T-helper 17 cell (primary cell): ENCODE measurements around the gene C16orf82. TPM values are rescaled to one million over a fixed set of nuclear protein-coding genes. Genes with fewer than 3 reads are reported as not detected.

Experiments used
- ATAC-seq: fragments of 150-1000 bp; cut with Tn5 transposase; 2 replicates; pipeline ENCODE4 v1.10.0; 2021; ENCODE audit warnings: mild to moderate bottlenecking, moderate library complexity
- DNase-seq, 3 donors: peaks; one replicate each; pipeline versions ENCODE4 v3.0.0 to v3.0.0-alpha.2; 2020 to 2021
- H3K9me3 ChIP-seq: one replicate; pipeline ENCODE4 v1.7.0; 2013; ENCODE audit warnings: low read length, mild to moderate bottlenecking; ENCODE audit not compliant: control insufficient read depth, poor library complexity, severe bottlenecking
- H3K27ac Mint-ChIP-seq: one replicate; pipeline ENCODE4 v1.8.0; 2022; ENCODE audit warnings: mild to moderate bottlenecking, moderate library complexity, mixed read lengths
- H3K27me3 Mint-ChIP-seq: one replicate; pipeline ENCODE4 v1.8.0; 2022; ENCODE audit warnings: mixed read lengths
- H3K36me3 Mint-ChIP-seq: one replicate; pipeline ENCODE4 v1.8.0; 2022; ENCODE audit warnings: low read depth, mixed read lengths
- H3K4me1 Mint-ChIP-seq: one replicate; pipeline ENCODE4 v1.8.0; 2022; ENCODE audit warnings: mild to moderate bottlenecking, mixed read lengths
- H3K4me3 Mint-ChIP-seq: one replicate; pipeline ENCODE4 v1.8.0; 2022; ENCODE audit warnings: mild to moderate bottlenecking, moderate library complexity, mixed read lengths
- total RNA-seq, 4 donors: library from RNA in 2 of 4; stranded (reverse) in 2 of 4; gene quantifications; one replicate each; pipeline ENCODE4 v1.2.3 and lab custom pipeline; 2022 to 2026

Gene C16orf82
- total RNA-seq, 2 donors from 2014 or later = not detected

DNA sequence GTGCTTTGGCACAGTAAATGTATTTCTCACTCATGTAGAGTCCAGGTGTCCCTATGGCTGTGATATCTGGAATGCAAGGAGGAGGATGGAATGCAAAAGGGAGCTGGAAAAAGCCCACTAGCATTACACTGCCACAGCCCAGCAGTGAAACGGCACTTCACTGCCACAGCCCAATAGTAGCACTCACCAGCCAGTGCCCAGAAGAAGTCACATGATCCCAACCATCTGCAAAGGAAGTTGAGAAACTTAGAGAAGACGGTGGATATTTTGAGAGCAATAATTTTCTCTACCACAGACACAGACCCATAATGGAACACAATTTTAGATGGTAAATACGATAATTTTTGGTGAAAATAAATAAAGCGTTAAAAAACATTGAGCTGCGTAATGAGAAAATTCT lies 51.8 kb downstream of the C16orf82 start:
- H3K4me3 Mint-ChIP-seq = no peak overlapping the region
- no peak for ATAC-seq

More for the DNA sequence above, 51.8 kb downstream of the C16orf82 start:
- DNase-seq = no peak
- H3K4me1 Mint-ChIP-seq = peaks cover 7% of the 10 kb centered on the region
- H3K9me3 ChIP-seq = peaks cover 6% of the 10 kb centered on the region
- no peak overlapping the region for H3K27ac Mint-ChIP-seq
- H3K27me3 Mint-ChIP-seq = peaks cover 26% of the 10 kb centered on the region
- H3K36me3 Mint-ChIP-seq = peaks cover 4% of the 10 kb centered on the region

Other genes with a start within 250 kb of the C16orf82 start
- gene KDM8, start 136.6 kb downstream of the C16orf82 start, total RNA-seq = 10 to 100 TPM; 11.6 to 11.9 TPM
- gene NSMCE1, start 201.8 kb downstream of the C16orf82 start, total RNA-seq = 10 to 100 TPM; 35.1 to 49.2 TPM
- gene IL4R, start 247.0 kb downstream of the C16orf82 start, total RNA-seq = 100 to 1,000 TPM; 156 to 173 TPM